ENCODE results near the gene RUFY3. TPM values are rescaled to one million over a fixed set of nuclear protein-coding genes. Genes with fewer than 3 reads are reported as not detected.

Gene RUFY3
- total RNA-seq, 1 experiment from 2014 or later: 29.6 TPM

- no TSS peak for BruUV-seq (replicated peaks)
Measured at GRCh38 chr4:70787496-70787895, 65.7 kb downstream of the RUFY3 start.

GRCh38 chr4:70788733-70789132 is 67.0 kb downstream of the RUFY3 start:
- DNase-seq (ENCODE audit: low read depth, low spot score): no peak
- no peak overlapping the region for H3K27ac ChIP-seq (ENCODE audit: low read length)
- in situ Hi-C loops (cut with HindIII; ENCODE audit: low pct_unique_long_range_greater_than_20kb, low sequenced_read_pairs) (no loop called here), intact Hi-C loops (cut with micrococcal nuclease; ENCODE audit: unreplicated experiment) (no loop called here)
- BruUV-seq (replicated peaks): no TSS peak
- no peaks in the 10 kb centered on the region for H3K4me1 ChIP-seq (ENCODE audit: control insufficient read depth, insufficient read depth, low read length)
- H3K4me3 ChIP-seq (ENCODE audit: low read depth in 2 of 2, low read length in 2 of 2): no peak overlapping the region
- ATAC-seq: no peak
- no peaks in the 10 kb centered on the region for H3K9me3 ChIP-seq (ENCODE audit: control insufficient read depth, insufficient read depth, low read depth, low read length)
- TF ChIP-seq CTCF (IDR thresholded peaks at IDR 0.05) (no peak), POLR2AphosphoS5 (IDR thresholded peaks at IDR 0.05; ENCODE audit: low read depth, low read length) (no peak), REST (IDR thresholded peaks at IDR 0.05; ENCODE audit: insufficient read depth in 1 of 2, low read depth in 2 of 2, low read length in 1 of 2) (no peak), TCF7L2 (IDR thresholded peaks at IDR 0.05; ENCODE audit: low read depth, low read length) (no peak), SIN3A (IDR thresholded peaks at IDR 0.05; ENCODE audit: borderline replicate concordance, insufficient read depth, low read depth, low read length) (no peak)
- H3K36me3 ChIP-seq (ENCODE audit: control insufficient read depth, insufficient read depth, low read length): peaks cover 2% of the 10 kb centered on the region; the same call in 1 of the 2 replicates
- CTCF ChIA-PET: no interaction called here
- H3K27me3 ChIP-seq (ENCODE audit: control insufficient read depth, insufficient read depth, low read length): no peaks in the 10 kb centered on the region
- POLR2A ChIA-PET: no interaction called here

More at GRCh38 chr4:70787496-70787895, 65.7 kb downstream of the RUFY3 start:
- no peak for TF ChIP-seq TCF7L2 (IDR thresholded peaks at IDR 0.05; ENCODE audit: low read depth, low read length)
- CTCF ChIA-PET: no interaction called here
- POLR2A ChIA-PET: no interaction called here
- Histone ChIP-seq H3K4me3 (ENCODE audit: low read depth in 2 of 2, low read length in 2 of 2) (no peak overlapping the region), H3K36me3 (ENCODE audit: control insufficient read depth, insufficient read depth, low read length) (peaks cover 4% of the 10 kb centered on the region; the same call in 1 of the 2 replicates), H3K27ac (ENCODE audit: low read length) (no peak overlapping the region), H3K9me3 (ENCODE audit: control insufficient read depth, insufficient read depth, low read depth, low read length) (no peaks in the 10 kb centered on the region), H3K27me3 (ENCODE audit: control insufficient read depth, insufficient read depth, low read length) (no peaks in the 10 kb centered on the region), H3K4me1 (ENCODE audit: control insufficient read depth, insufficient read depth, low read length) (no peaks in the 10 kb centered on the region)
- ATAC-seq (no peak), DNase-seq (ENCODE audit: low read depth, low spot score) (no peak)
- intact Hi-C loops (cut with micrococcal nuclease; ENCODE audit: unreplicated experiment): no loop called here
- in situ Hi-C loops (cut with HindIII; ENCODE audit: low pct_unique_long_range_greater_than_20kb, low sequenced_read_pairs): no loop called here

- H3K36me3 ChIP-seq (ENCODE audit: control insufficient read depth, insufficient read depth, low read length): no peaks in the 10 kb centered on the region; the same call in 1 of the 2 replicates
- TF ChIP-seq SIN3A (IDR thresholded peaks at IDR 0.05; ENCODE audit: borderline replicate concordance, insufficient read depth, low read depth, low read length) (no peak), CTCF (IDR thresholded peaks at IDR 0.05) (no peak)
- CTCF ChIA-PET: no interaction called here
Measured at GRCh38 chr4:70793626-70794025, 71.9 kb downstream of the RUFY3 start.

More at GRCh38 chr4:70793626-70794025, 71.9 kb downstream of the RUFY3 start:
- ATAC-seq: no peak
- BruUV-seq (replicated peaks): no TSS peak
- H3K9me3 ChIP-seq (ENCODE audit: control insufficient read depth, insufficient read depth, low read depth, low read length): no peaks in the 10 kb centered on the region
- H3K27me3 ChIP-seq (ENCODE audit: control insufficient read depth, insufficient read depth, low read length): no peaks in the 10 kb centered on the region
- POLR2A ChIA-PET: no interaction called here
- H3K4me1 ChIP-seq (ENCODE audit: control insufficient read depth, insufficient read depth, low read length): no peaks in the 10 kb centered on the region
- intact Hi-C loops (cut with micrococcal nuclease; ENCODE audit: unreplicated experiment): no loop called here
- H3K27ac ChIP-seq (ENCODE audit: low read length): no peak overlapping the region
- DNase-seq (ENCODE audit: low read depth, low spot score): no peak
- in situ Hi-C loops (cut with HindIII; ENCODE audit: low pct_unique_long_range_greater_than_20kb, low sequenced_read_pairs): no loop called here
- H3K4me3 ChIP-seq (ENCODE audit: low read depth in 2 of 2, low read length in 2 of 2): no peak overlapping the region

Measured in Panc1 (cell line).